NCI-H2196 treated with DMSO at 0.1 percent for 48 hours (cell line): ENCODE results near the gene CASP2.

ENCODE experiments used
- DNase-seq: peaks from one replicate; lab custom pipeline; 2025; ENCODE audit not compliant: unreplicated experiment; lab: John Stamatoyannopoulos, UW

CASP2 gene

GRCh38 chr7:143329471-143330170 is 41.5 kb downstream of the CASP2 start:
- no peak for DNase-seq

DNA sequence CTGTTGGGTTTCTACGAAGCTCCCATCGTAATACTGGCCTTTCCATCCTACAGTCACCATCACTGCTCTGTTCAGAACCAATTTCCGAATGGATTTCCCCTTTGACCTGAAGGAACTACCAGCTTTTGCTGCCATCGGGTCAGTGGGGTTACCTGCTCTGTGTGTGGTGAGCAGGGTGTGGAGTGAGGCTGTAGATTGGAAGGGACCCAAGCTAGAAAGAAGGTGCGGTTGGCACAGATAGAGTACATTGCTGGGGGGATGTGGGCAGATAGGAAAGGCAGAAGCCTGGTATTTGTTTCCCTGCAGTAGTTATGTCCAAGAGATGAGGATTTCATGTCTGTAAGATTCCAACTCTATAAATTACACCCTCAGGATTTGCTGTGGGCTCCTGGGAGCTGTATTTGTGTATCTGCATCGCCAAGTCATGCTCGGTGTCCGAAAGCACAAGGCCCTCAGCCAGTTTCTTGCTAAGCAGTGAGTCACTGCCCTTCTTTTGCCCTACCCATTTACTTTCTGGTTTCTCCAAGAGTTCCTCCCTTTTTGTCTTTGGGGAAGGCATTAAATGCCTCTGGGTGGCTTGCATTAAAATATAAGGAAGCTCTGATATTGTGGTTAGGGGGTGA is 43.1 kb downstream of the CASP2 start:
- no peak for DNase-seq

DNA sequence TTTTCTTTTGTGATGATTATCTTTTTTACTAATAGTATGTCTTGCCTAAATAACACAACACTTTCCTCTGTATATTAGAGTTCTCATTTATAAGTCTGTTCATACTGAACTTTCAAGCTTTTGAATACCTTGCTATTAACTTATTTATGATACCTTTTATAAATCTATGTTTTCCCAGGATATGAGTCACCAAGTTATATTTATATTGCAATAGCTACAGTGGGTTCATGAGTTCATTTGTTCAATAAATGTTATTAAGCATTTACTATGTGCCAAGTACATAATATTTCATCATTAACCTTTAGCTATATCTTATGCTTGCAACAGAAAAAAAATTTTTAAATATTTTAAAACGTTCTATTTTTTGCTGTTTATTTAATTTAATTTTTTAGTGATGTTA is 46.1 kb downstream of the CASP2 start:
- no peak for DNase-seq

DNA sequence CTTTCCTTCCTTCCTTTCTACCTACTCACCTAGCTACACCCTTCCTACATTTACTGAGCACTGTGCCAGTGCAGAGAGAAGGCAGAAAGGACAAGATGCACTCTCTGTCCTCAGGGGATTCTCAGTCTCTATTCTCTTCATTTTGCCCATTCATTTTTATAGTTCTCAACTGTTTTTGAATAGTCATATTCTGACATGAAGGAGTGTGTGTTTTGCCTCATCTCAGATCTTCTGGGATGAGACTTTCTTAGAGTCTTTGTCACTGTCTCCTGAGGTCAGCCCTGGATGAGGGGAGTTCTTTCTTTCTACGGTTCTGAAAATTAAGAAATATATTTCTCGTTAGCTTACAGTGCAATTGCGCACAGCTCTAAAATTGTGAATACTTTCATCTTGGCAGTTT is 49.1 kb downstream of the CASP2 start:
- DNase-seq, result no peak

- no peak for DNase-seq
Observed at GRCh38 chr7:143341842-143342241, 53.7 kb downstream of the CASP2 start.

DNA sequence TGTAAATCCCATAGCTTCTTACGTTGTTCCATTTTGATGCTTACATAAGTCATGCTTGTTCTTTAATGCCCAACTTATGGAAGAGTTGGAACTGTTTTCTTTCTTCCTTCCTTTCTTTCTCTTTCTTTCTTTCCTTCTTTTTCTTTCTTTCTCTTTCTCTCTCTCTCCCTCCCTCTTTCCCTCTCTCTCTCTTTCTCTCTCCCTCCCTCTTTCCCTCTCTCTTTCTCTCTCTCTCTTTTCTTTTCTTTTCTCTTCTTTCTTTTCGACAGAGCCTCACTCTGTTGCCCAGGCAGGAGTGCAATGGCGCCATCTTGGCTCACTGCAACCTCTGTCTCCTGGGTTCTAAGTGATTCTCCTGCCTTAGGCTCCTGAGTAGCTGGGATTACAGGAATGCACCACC is 55.4 kb downstream of the CASP2 start:
- no peak for DNase-seq

- no peak for DNase-seq
Observed at GRCh38 chr7:143345428-143345900, 57.3 kb downstream of the CASP2 start.

- no peak for DNase-seq
Observed at GRCh38 chr7:143346018-143346417, 57.9 kb downstream of the CASP2 start.

DNA sequence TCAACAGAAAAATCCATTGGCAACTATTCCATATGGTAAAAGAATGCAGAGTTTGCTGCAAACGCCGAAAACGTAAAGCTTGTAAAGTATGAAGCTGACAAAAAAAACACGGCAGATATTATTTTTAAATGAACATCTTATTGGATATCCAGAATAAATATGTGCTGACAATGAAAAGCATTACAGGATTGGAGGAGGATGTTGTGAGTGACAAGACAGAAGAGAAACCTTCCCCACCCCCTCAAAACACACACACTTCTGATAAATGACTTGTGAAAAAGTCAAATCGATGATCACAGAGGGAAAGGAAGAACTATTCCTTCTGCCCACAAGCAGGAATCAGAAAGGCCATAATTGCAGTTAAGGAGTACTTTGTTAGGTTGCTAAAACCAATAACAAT is 59.8 kb downstream of the CASP2 start:
- DNase-seq, result no peak

DNA sequence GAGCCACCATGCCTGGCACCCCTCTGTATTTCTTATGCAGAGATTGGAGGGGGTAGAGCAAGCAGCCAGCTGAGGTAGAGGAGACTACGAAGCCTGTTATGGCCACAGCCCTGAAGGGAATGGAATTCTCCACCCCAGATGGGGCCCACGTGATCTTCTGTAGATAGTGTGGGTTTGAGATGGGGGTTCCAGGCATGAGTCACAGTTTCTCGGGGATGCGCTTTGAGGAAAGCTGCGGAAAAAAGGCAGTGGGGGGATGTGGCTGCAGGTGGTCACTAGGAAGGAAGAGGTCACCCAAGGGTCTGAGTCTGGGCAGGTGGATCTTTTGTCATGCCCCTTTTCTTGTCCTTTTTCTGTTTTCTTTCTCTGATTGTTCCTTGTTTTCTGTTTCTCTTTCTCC is 62.9 kb downstream of the CASP2 start:
- DNase-seq, result no peak

DNA sequence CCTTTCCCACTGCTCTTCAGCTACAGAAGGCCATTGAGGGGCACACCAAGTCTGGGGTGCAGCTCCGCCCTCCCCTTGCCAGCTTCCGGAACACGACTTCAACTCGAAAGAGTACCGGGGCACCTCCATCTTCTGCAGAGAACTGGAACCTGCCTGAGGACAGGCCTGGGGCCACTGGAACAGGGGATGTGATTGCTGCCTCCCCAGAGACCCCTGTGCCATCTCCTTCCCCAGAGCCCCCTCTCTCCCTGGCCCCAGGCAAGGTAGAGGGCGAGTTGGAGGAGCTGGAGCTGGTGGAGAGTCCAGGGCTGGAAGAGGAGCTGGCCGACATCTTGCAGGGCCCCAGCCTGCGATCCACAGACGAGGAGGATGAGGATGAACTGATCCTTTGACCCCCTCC is 63.4 kb downstream of the CASP2 start:
- DNase-seq, result no peak

DNA sequence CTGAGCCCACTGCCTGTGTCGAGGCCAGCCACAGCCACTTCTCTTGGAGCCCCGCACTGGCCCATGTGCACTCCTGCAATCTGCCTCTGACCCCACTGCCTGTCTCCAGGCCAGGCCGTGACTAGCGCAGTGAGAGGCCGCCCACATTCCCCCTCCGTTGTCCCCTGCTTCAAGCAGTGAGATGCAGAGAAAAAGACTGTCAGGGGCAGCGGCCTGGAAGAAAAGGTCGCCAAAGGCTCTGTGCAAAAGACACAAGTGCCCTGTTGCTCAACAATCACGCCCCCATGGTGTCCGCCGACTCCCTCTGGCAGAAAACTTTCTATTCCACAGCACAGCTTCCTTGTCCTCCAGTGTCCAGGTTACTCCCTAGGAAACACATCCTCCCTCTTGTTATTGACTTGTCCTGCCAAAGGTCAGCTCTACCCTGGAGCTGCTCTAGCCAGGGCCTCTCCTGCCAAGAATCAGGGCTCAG is 64.4 kb downstream of the CASP2 start:
- DNase-seq, result no peak

DNA sequence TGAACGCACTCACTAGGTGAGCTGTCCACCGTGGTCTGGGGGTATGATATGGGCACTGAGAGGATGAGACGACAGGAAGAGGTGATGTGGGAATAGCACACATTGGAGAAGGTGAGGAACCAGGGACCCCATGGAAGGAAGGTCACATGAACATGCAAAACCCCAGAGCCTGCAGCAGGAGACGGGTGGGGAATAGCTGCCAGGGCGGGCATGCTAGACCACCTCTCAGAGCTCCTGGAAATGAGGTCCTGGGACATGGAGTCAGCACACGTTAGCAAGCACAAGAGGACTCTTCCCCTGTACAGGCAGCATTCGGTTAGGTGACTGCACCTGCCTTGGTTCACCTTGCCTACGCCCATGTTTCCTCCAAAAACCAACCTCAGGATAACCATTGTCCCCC is 66.2 kb downstream of the CASP2 start:
- DNase-seq, result no peak

GRCh38 chr7:143354965-143355364 is 66.8 kb downstream of the CASP2 start:
- no peak for DNase-seq

DNA sequence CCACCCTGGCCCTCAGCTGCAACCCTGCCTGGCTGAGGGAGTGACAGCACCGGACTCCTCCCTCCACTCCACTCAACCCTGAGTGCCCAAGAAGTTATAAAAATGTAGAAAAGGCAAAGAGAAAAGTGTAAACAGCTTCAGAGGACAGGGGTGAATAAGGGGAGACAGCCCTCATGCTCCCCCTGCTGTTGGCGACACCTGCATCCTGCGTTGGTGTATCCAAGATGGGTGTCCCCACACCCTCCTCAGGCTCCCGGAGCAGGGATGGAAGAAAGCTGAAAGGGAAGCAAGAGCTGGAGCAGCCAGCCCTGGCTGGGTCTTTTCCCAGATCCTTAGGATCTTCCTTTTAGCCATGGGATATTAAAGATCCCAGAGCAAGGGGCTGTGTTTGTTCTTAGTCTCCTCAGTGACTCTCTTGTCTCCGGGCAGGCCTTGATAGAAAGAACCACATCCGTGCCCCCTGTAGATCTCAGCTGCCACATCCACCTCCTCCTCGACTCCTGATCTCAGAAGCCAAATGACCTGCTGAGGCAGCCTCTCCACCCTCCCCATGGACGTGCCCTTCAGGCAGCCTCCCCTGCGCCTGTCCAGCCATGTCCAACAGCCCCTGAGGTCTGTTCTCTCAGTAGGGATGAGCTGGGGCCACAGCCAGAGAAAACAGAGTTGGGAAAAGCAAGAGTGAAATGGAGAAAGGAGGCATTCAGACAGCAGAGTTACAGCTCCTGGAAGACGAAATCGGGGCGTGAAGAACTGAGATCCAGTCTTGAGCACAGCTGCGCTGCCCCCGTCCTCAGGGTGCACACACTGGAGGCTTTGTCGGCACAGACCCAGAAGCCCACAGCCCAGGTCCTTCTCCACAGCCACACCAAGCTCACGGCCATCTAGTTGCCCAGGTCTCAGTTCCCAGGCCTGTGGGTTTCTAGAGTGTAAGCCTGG is 67.6 kb downstream of the CASP2 start:
- DNase-seq, result no peak

DNA sequence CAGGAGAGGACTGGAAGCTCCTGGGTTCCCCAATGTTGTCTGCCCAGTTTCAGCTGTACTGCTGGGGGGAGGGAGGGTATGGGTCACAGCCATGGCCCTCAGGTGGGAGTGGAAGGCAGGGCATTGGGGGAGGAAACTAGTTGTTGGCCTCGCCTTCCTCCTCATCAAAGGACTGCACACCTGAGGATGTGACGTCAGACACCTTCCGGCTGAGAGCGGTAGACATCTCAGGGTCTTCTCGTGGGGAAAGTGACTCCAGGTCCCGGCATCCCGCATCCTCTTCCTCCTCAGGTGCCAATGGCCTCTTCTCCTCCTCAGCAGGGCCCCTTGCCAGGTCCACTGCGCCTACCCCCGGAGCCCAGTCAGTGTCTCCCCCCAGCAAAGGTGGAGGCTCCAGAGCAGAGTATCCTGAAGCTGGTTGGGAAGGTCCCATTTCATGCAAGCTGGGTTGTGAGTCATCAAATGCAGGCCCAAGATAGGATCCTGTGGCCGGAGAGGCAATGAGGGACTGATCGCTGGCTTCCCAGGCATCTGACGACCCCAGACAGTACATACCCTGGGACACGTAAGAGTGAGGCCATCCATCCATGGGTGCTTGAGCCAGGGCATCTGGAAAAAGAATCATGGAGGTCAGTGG is 68.4 kb downstream of the CASP2 start:
- no peak for DNase-seq
